ENCODE results near the gene SLC1A1. TPM values are rescaled to one million over a fixed set of nuclear protein-coding genes. Genes with fewer than 3 reads are reported as not detected.

The SLC1A1 gene
- total and polyA plus RNA-seq, 2 of the 13 experiments (the other 11 are each of a cell fraction or from before 2014, with no cell fraction given): not detected

Other genes with a start within 250 kb of the SLC1A1 start
- gene GLIS3, start 190.4 kb upstream of the SLC1A1 start, total RNA-seq (2016; rRNA removed; fragmentation: Illumina TruSeq; extraction: Trizol): 0.02 TPM in 1 of 2 replicates, not detected in the other
- gene GLIS3, start 190.4 kb upstream of the SLC1A1 start, polyA plus RNA-seq (2011; rRNA removed): 0.13 and 0.17 TPM in 2 replicates
- 9.0 and 15.5 TPM in 2 replicates for gene PLPP6, start 171.8 kb downstream of the SLC1A1 start, total RNA-seq (2016; rRNA removed; fragmentation: Illumina TruSeq; extraction: Trizol)
- gene PLPP6, start 171.8 kb downstream of the SLC1A1 start, polyA plus RNA-seq (2011; rRNA removed): 12.1 and 13.1 TPM in 2 replicates
- gene SPATA6L, start 176.0 kb downstream of the SLC1A1 start, total RNA-seq (2016; rRNA removed; fragmentation: Illumina TruSeq; extraction: Trizol): 0.95 and 1.9 TPM in 2 replicates
- gene SPATA6L, start 176.0 kb downstream of the SLC1A1 start, polyA plus RNA-seq (2011; rRNA removed): 0.73 and 1.1 TPM in 2 replicates
- gene CDC37L1, start 189.1 kb downstream of the SLC1A1 start, total RNA-seq (2016; rRNA removed; fragmentation: Illumina TruSeq; extraction: Trizol): 17.0 and 21.6 TPM in 2 replicates
- 5.0 and 5.5 TPM in 2 replicates for gene CDC37L1, start 189.1 kb downstream of the SLC1A1 start, polyA plus RNA-seq (2011; rRNA removed)